Rectal smooth muscle tissue (tissue), 1 donor: Measurements from ENCODE around the gene SYT9.
A peak's percentile ranks its signal among the peaks of the same experiment; 100 is the strongest.

Experiments
- H3K27ac ChIP-seq: one replicate; pipeline ENCODE4 v1.7.0; 2013; ENCODE audit warnings: low read depth, low read length, inconsistent platforms
- H3K27me3 ChIP-seq: one replicate; pipeline ENCODE4 v1.7.0; 2013; ENCODE audit warnings: low read length; ENCODE audit not compliant: control insufficient read depth, insufficient read depth
- H3K36me3 ChIP-seq: one replicate; pipeline ENCODE4 v1.7.0; 2013; ENCODE audit warnings: low read length; ENCODE audit not compliant: control insufficient read depth, insufficient read depth
- H3K4me1 ChIP-seq: one replicate; pipeline ENCODE4 v1.7.0; 2013; ENCODE audit warnings: low read length; ENCODE audit not compliant: control insufficient read depth, insufficient read depth
- H3K4me3 ChIP-seq: one replicate; pipeline ENCODE4 v1.7.0; 2013; ENCODE audit warnings: low read length
- H3K9ac ChIP-seq: one replicate; pipeline ENCODE4 v1.7.0; 2013; ENCODE audit warnings: low read length

SYT9 gene

DNA sequence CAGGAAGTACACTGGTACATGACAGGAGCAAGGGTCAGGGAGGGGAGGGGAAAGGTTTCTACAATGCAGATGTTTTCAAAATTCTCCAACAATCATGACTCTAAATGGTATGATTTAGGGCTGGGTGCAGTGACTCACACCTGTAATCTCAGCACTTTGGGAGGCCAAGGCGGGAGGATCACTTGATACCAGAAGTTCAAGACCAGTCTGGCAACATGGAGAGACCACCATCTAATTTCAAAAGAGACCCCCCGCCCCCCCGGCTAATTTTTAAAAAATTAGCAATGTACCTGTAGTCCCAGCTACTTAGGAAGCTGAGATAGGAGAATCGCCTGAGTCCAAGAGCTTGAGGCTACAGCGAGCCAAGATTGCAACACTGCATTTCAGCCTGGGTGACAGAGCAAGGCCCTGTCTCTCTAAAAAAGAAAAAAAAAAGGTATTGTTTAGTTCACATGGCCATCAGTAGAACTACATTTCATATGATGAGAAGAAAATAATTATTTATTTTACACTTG, 217.7 kb downstream of the SYT9 start:
- Histone ChIP-seq H3K27ac (no peak overlapping the region), H3K27me3 (no peaks in the 10 kb centered on the region), H3K4me1 (no peaks in the 10 kb centered on the region), H3K9ac (no peak overlapping the region), H3K36me3 (no peaks in the 10 kb centered on the region), H3K4me3 (no peak overlapping the region)

GRCh38 chr11:7471071-7471470, 219.4 kb downstream of the SYT9 start:
- Histone ChIP-seq H3K4me3 (no peak overlapping the region), H3K4me1 (no peaks in the 10 kb centered on the region), H3K36me3 (no peaks in the 10 kb centered on the region), H3K27ac (no peak overlapping the region), H3K9ac (no peak overlapping the region), H3K27me3 (no peaks in the 10 kb centered on the region)

DNA sequence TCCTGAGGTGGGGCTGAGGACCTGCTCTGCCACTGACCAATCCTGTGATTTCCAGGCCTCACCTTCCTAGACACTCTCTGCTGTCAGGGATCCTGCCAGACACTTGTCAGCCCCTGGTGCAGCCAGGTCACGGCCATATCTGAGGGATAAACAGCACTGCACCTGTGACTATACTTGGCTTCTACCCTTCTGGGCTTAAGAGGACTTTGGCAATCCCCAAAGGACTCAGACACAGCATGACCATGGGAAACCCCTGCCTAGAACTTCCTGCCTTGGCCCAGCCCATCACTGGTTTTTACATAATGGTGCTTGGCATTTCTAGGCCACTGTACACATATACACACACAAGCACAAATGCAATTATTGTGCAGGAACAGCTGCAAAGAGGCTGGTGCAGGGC, 222.0 kb downstream of the SYT9 start:
- no peak overlapping the region for H3K9ac ChIP-seq
- H3K4me1 ChIP-seq, result no peaks in the 10 kb centered on the region
- no peak overlapping the region for H3K4me3 ChIP-seq
- no peaks in the 10 kb centered on the region for H3K36me3 ChIP-seq
- H3K27me3 ChIP-seq, result no peaks in the 10 kb centered on the region
- H3K27ac ChIP-seq, result no peak overlapping the region

DNA sequence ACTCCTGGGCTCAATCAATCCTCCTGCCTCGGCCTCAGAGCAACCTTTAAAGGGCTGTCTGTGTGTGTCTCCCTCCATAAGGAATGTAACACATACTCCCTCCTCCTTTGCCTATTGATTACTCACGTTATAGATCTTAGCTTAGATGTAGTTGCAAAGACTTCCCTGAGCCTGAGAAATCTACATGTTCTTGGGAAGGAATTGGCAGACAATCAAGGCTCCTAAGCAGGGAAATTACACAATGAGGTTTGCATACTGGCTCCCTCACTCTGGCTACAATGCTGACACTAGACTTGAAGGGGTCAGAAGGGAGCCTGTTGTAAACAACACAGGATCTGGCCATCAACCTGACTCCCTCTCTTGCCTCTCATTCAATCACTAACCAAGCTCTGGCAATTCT, 228.4 kb downstream of the SYT9 start:
- H3K27ac ChIP-seq, result no peak overlapping the region
- no peaks in the 10 kb centered on the region for H3K27me3 ChIP-seq
- no peak overlapping the region for H3K9ac ChIP-seq
- no peaks in the 10 kb centered on the region for H3K36me3 ChIP-seq
- H3K4me1 ChIP-seq, result no peaks in the 10 kb centered on the region
- no peak overlapping the region for H3K4me3 ChIP-seq

DNA sequence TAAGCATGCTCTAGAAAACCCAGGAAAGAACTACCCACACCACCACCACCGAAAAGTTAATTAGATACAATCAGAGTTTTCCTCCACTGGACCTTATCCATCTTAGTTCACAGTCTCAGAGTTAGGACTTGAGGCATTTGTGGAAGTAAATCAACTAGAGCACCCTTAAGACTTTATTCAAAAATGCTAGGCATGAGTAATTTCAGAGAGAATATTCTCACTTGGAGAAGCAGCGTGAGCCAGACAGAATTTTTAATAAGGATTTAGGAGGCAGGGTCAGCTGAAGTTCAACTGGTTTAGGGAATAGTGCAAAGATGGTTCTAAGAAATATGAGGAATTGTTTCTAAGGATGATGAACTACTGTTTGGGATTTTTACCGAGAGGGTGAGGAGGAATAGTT, 232.4 kb downstream of the SYT9 start:
- no peaks in the 10 kb centered on the region for H3K27me3 ChIP-seq

GRCh38 chr11:7484645-7485044, 232.9 kb downstream of the SYT9 start:
- Histone ChIP-seq H3K36me3 (no peaks in the 10 kb centered on the region), H3K9ac (no peak overlapping the region), H3K27me3 (no peaks in the 10 kb centered on the region), H3K27ac (no peak overlapping the region), H3K4me3 (no peak overlapping the region), H3K4me1 (no peaks in the 10 kb centered on the region)

More for the DNA sequence above, 232.4 kb downstream of the SYT9 start:
- Histone ChIP-seq H3K4me1 (no peaks in the 10 kb centered on the region), H3K9ac (no peak overlapping the region), H3K36me3 (no peaks in the 10 kb centered on the region), H3K4me3 (no peak overlapping the region), H3K27ac (no peak overlapping the region)

GRCh38 chr11:7485186-7486097, 233.7 kb downstream of the SYT9 start, which contains the start of gene OLFML1:
TSS of gene OLFML1 (plus strand) at chr11:7485506. CDS start at chr11:7485876, 370 bp downstream.
- Histone ChIP-seq H3K27ac (no peak within 1 kb of the TSS), H3K9ac (no peak within 1 kb of the TSS), H3K27me3 (no peaks in the 10 kb centered on the region), H3K36me3 (no peaks in the 10 kb centered on the region), H3K4me1 (no peaks in the 10 kb centered on the region), H3K4me3 (peak within 1 kb of the TSS; percentile 62)

GRCh38 chr11:7486098-7486780, 234.5 kb downstream of the SYT9 start:
- H3K4me1 ChIP-seq, result no peaks in the 10 kb centered on the region
- H3K4me3 ChIP-seq, result peak overlapping the region; percentile 62
- no peak overlapping the region for H3K9ac ChIP-seq
- no peak overlapping the region for H3K27ac ChIP-seq
- H3K36me3 ChIP-seq, result no peaks in the 10 kb centered on the region
- H3K27me3 ChIP-seq, result no peaks in the 10 kb centered on the region

DNA sequence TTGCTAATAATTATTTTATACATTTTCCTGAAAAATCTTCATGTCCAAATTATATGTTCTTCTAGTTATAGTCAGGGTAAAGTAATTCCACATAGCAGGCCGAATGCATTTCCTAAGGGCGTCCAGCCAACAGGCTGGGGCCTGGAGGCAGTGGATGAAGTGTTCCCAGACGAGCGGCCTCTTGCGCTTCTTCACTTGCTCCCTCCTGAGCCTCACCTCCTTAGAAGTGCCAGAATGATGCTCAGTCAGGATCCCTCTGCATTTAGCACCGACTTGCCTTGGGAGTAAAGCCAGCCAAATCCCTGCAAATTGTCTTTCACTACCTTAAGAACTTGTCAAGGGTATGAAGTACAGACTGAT, 235.1 kb downstream of the SYT9 start:
- Histone ChIP-seq H3K27ac (no peak overlapping the region), H3K4me1 (no peaks in the 10 kb centered on the region), H3K27me3 (no peaks in the 10 kb centered on the region), H3K4me3 (no peak overlapping the region), H3K9ac (no peak overlapping the region), H3K36me3 (no peaks in the 10 kb centered on the region)

DNA sequence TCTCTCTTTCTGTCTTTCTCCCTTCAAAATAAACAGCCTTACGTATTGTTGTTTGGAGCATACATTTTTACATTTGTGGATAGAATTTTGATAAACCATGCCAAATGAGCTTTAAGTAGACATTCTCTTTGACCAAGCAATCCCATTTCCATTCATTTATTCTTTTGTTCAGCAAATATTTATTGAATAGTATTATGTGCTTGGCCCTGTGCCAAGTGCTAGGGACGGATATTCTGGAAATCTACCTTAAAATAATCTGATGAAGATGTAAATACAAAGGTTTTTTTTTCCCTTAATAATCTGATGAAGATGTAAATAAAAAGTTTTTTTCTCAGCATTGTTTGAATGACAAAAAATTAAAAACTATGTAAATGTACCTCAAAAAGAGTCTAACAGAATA, 235.7 kb downstream of the SYT9 start:
- Histone ChIP-seq H3K4me1 (no peaks in the 10 kb centered on the region), H3K4me3 (no peak overlapping the region), H3K27ac (no peak overlapping the region), H3K36me3 (no peaks in the 10 kb centered on the region), H3K9ac (no peak overlapping the region), H3K27me3 (no peaks in the 10 kb centered on the region)

- Histone ChIP-seq H3K27me3 (no peaks in the 10 kb centered on the region), H3K4me3 (no peak overlapping the region), H3K9ac (no peak overlapping the region), H3K36me3 (no peaks in the 10 kb centered on the region), H3K4me1 (no peaks in the 10 kb centered on the region), H3K27ac (no peak overlapping the region)
These were observed 237.0 kb downstream of the SYT9 start for GRCh38 chr11:7488681-7489080.

DNA sequence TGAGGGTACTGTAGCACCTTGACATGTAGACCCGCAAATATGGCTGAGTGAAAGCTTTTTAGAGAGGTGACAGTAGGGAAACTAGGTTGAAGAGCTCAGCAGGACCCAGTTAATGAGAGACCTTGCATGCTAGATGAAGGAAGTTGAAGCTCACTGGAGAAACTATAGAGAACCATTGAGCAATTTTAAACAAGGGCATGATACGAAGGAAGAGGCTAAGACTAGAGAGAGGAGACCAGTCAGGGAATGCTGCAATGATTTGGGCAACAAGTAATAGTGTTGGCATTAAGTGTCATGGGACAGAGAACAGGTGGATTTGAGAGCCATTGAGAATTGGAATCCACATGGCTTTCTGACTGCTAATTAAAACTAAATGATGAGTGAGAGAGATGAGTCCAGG, 237.7 kb downstream of the SYT9 start:
- Histone ChIP-seq H3K9ac (no peak overlapping the region), H3K4me3 (no peak overlapping the region), H3K4me1 (no peaks in the 10 kb centered on the region), H3K27ac (no peak overlapping the region), H3K36me3 (no peaks in the 10 kb centered on the region), H3K27me3 (no peaks in the 10 kb centered on the region)
